Right lobe of liver (tissue), 4 donors: Measurements from ENCODE around the gene MTCH2.

Experiments
- POLR2A ChIP-seq: fragments of 450-650 bp; IDR thresholded peaks from one replicate; pipeline ENCODE4 v1.6.1; 2017; ENCODE audit warnings: antibody characterized with exemption, mild to moderate bottlenecking
- TF ChIP-seq, protein P1 (sequence below), 4 donors: fragments of 200-600 bp in 3 of 4; fragments of 450-650 bp in 1 of 4; IDR thresholded peaks; one replicate each; pipeline versions ENCODE4 v1.5.1 to v1.8.0; 2016 to 2022; ENCODE audit warnings: antibody characterized with exemption in 4 of 4, mild to moderate bottlenecking in 2 of 4
- donor health status: DM: no; HTN: no; CAD: no.
- donor health status: DM: no; HTN: no; CAD: no.
- donor health status: DM: no; HTN: yes; CAD: no.

DNA sequence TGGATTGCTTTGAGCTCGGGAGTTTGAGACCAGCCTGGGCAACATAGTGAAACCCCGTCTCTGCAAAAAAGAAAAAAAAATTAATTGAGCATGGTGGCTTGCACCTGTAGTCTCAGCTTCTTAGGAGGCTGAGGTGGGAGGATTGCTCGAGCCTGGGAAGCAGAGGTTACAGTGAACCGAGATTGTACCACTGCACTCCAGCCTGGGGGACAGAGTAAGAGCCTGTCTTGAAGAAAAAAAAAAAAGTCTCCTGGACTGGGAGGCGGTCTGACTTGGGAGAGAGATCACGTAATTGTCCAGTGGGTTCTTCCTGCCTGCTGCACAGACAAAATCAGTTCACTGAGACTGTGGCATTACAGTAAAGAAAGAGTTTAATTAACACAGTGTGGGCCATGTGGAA lies 3.1 kb upstream of the MTCH2 start:
- TF ChIP-seq, protein P1, sequence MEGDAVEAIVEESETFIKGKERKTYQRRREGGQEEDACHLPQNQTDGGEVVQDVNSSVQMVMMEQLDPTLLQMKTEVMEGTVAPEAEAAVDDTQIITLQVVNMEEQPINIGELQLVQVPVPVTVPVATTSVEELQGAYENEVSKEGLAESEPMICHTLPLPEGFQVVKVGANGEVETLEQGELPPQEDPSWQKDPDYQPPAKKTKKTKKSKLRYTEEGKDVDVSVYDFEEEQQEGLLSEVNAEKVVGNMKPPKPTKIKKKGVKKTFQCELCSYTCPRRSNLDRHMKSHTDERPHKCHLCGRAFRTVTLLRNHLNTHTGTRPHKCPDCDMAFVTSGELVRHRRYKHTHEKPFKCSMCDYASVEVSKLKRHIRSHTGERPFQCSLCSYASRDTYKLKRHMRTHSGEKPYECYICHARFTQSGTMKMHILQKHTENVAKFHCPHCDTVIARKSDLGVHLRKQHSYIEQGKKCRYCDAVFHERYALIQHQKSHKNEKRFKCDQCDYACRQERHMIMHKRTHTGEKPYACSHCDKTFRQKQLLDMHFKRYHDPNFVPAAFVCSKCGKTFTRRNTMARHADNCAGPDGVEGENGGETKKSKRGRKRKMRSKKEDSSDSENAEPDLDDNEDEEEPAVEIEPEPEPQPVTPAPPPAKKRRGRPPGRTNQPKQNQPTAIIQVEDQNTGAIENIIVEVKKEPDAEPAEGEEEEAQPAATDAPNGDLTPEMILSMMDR (IDR thresholded peaks at IDR 0.05) = no peak
- TF ChIP-seq POLR2A = no peak
